ENCODE data around the gene EFCAB11. TPM values are rescaled to one million over a fixed set of nuclear protein-coding genes. Genes with fewer than 3 reads are reported as not detected.

The EFCAB11 gene
- total RNA-seq, 1 experiment from 2014 or later: 15.5 TPM

DNA sequence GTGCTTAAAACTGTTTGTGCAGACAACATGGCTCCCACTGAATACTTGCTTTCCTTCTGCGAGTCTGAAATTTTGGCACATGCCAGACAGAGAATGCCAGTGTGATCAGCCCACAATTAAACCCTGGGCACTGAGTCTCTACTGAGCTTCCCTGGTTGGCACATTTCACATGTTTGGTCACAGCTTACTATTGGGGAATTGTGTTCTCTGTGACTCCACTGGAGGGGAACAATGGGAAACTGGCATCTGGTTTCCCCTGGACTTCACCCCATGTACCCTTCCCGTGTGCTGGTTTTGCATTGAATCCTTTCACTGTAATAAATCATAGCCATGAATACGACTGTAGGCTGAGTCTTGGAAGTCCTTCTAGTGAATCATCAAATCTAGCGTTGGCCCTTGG, 64.9 kb downstream of the EFCAB11 start:
- ChIA-PET POLR2A (no interaction called here), CTCF (no interaction called here)
- no peak for DNase-seq (ENCODE audit: low spot score)
- peaks cover 2% of the 10 kb centered on the region; the same call in 1 of the 2 replicates for H3K36me3 Mint-ChIP-seq
- no peaks in the 10 kb centered on the region for H3K27me3 Mint-ChIP-seq (ENCODE audit: low read depth)
- peaks cover 4% of the 10 kb centered on the region; the same call in 1 of the 2 replicates for H3K9me3 Mint-ChIP-seq
- ATAC-seq: no peak
- H3K27ac Mint-ChIP-seq: no peak overlapping the region
- H3K4me1 Mint-ChIP-seq: no peaks in the 10 kb centered on the region
- TF ChIP-seq ZNF232 (CRISPR knock-in tag; IDR thresholded peaks at IDR 0.05) (no peak), RELA (CRISPR knock-in tag; IDR thresholded peaks at IDR 0.05; ENCODE audit: borderline replicate concordance) (no peak), ZBTB21 (CRISPR knock-in tag; IDR thresholded peaks at IDR 0.05; ENCODE audit: borderline replicate concordance) (no peak), ELF4 (CRISPR knock-in tag; IDR thresholded peaks at IDR 0.05; ENCODE audit: low read depth) (no peak), NFATC4 (CRISPR knock-in tag; IDR thresholded peaks at IDR 0.05) (no peak), PRRX2 (CRISPR knock-in tag; IDR thresholded peaks at IDR 0.05) (no peak)
- TF ChIP-seq, protein P1, sequence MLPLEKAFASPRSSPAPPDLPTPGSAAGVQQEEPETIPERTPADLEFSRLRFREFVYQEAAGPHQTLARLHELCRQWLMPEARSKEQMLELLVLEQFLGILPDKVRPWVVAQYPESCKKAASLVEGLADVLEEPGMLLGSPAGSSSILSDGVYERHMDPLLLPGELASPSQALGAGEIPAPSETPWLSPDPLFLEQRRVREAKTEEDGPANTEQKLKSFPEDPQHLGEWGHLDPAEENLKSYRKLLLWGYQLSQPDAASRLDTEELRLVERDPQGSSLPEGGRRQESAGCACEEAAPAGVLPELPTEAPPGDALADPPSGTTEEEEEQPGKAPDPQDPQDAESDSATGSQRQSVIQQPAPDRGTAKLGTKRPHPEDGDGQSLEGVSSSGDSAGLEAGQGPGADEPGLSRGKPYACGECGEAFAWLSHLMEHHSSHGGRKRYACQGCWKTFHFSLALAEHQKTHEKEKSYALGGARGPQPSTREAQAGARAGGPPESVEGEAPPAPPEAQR (CRISPR knock-in tag; IDR thresholded peaks at IDR 0.05): no peak
- TF ChIP-seq, protein P2, sequence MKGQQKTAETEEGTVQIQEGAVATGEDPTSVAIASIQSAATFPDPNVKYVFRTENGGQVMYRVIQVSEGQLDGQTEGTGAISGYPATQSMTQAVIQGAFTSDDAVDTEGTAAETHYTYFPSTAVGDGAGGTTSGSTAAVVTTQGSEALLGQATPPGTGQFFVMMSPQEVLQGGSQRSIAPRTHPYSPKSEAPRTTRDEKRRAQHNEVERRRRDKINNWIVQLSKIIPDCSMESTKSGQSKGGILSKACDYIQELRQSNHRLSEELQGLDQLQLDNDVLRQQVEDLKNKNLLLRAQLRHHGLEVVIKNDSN (CRISPR knock-in tag; IDR thresholded peaks at IDR 0.05): no peak
- TF ChIP-seq, protein P3, sequence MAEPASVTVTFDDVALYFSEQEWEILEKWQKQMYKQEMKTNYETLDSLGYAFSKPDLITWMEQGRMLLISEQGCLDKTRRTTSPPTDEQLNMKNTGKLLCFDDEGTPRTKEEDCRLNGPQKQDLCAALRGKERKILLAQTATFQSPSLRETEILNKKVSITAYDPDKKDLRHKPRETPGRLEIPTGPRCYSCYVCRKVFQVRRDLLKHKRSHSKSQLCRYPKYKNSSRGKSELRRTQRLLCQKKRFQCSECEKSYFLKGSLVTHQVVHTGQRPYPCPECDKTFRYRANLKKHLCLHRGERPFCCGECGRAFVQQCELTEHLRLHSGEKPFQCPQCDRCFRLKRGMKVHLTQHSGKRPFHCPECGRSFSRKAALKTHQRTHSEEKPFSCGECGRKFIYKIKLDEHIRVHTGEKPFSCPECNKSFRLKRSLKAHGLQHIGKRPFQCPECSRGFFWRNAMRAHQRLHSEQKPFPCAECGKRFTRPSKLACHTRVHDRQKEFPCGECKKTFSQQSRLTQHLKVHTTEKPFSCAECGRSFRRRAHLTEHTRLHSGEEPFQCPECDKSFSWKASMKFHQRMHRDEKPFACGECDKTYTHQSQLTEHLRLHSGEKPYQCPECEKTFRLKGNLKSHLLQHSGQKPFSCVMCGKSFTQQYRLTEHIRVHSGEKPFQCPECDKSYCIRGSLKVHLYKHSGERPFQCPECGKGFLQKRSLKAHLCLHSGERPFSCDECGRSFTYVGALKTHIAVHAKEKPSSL (CRISPR knock-in tag; conservative IDR thresholded peaks at IDR 0.05): no peak
- no peak overlapping the region for H3K4me3 Mint-ChIP-seq

DNA sequence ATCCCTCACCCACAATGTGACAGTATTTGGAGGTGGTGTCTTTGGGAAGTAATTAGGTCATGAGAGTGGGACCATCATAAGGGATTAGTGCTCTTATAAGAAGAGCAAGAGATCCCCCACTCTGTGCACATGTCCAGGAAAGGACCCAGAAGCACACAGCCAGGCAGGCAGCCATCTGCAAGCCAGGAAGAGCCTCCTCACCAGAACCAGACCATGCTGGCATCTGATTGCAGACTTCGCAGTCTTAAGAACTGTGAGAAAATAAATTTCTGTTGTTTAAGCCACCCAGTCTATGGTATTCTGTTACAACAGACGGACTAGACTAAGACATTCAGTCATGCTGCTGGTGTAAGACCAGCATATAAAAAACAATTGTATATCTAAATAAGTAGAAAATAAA, 69.8 kb downstream of the EFCAB11 start:
- Mint-ChIP-seq H3K36me3 (no peaks in the 10 kb centered on the region), H3K27ac (no peak overlapping the region), H3K4me3 (no peak overlapping the region), H3K4me1 (peaks cover 7% of the 10 kb centered on the region), H3K27me3 (ENCODE audit: low read depth) (no peaks in the 10 kb centered on the region), H3K9me3 (peaks cover 5% of the 10 kb centered on the region)
- ChIA-PET CTCF (no interaction called here), POLR2A (no interaction called here)
- no peak for ATAC-seq
- DNase-seq (ENCODE audit: low spot score): no peak
- TF ChIP-seq, protein P4, sequence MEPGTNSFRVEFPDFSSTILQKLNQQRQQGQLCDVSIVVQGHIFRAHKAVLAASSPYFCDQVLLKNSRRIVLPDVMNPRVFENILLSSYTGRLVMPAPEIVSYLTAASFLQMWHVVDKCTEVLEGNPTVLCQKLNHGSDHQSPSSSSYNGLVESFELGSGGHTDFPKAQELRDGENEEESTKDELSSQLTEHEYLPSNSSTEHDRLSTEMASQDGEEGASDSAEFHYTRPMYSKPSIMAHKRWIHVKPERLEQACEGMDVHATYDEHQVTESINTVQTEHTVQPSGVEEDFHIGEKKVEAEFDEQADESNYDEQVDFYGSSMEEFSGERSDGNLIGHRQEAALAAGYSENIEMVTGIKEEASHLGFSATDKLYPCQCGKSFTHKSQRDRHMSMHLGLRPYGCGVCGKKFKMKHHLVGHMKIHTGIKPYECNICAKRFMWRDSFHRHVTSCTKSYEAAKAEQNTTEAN (CRISPR knock-in tag; IDR thresholded peaks at IDR 0.05): no peak
- TF ChIP-seq, protein P5, sequence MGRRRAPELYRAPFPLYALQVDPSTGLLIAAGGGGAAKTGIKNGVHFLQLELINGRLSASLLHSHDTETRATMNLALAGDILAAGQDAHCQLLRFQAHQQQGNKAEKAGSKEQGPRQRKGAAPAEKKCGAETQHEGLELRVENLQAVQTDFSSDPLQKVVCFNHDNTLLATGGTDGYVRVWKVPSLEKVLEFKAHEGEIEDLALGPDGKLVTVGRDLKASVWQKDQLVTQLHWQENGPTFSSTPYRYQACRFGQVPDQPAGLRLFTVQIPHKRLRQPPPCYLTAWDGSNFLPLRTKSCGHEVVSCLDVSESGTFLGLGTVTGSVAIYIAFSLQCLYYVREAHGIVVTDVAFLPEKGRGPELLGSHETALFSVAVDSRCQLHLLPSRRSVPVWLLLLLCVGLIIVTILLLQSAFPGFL (CRISPR knock-in tag; IDR thresholded peaks at IDR 0.05; ENCODE audit: borderline replicate concordance): no peak
- TF ChIP-seq, protein P6, sequence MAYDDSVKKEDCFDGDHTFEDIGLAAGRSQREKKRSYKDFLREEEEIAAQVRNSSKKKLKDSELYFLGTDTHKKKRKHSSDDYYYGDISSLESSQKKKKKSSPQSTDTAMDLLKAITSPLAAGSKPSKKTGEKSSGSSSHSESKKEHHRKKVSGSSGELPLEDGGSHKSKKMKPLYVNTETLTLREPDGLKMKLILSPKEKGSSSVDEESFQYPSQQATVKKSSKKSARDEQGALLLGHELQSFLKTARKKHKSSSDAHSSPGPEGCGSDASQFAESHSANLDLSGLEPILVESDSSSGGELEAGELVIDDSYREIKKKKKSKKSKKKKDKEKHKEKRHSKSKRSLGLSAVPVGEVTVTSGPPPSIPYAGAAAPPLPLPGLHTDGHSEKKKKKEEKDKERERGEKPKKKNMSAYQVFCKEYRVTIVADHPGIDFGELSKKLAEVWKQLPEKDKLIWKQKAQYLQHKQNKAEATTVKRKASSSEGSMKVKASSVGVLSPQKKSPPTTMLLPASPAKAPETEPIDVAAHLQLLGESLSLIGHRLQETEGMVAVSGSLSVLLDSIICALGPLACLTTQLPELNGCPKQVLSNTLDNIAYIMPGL (CRISPR knock-in tag; IDR thresholded peaks at IDR 0.05): no peak
- TF ChIP-seq FOXJ3 (CRISPR knock-in tag; IDR thresholded peaks at IDR 0.05; ENCODE audit: borderline replicate concordance) (no peak), ZNF121 (CRISPR knock-in tag; IDR thresholded peaks at IDR 0.05) (no peak), ZNF671 (CRISPR knock-in tag; IDR thresholded peaks at IDR 0.05) (no peak), RELA (CRISPR knock-in tag; IDR thresholded peaks at IDR 0.05; ENCODE audit: borderline replicate concordance) (no peak), TEAD1 (CRISPR knock-in tag; IDR thresholded peaks at IDR 0.05) (no peak), ESRRA (CRISPR knock-in tag; IDR thresholded peaks at IDR 0.05; ENCODE audit: borderline replicate concordance) (no peak), SMAD3 (CRISPR knock-in tag; IDR thresholded peaks at IDR 0.05; ENCODE audit: borderline replicate concordance) (no peak), TCF7 (CRISPR knock-in tag; IDR thresholded peaks at IDR 0.05; ENCODE audit: low read depth) (no peak), SP1 (CRISPR knock-in tag; conservative IDR thresholded peaks at IDR 0.05) (no peak)
- TF ChIP-seq, protein P7, sequence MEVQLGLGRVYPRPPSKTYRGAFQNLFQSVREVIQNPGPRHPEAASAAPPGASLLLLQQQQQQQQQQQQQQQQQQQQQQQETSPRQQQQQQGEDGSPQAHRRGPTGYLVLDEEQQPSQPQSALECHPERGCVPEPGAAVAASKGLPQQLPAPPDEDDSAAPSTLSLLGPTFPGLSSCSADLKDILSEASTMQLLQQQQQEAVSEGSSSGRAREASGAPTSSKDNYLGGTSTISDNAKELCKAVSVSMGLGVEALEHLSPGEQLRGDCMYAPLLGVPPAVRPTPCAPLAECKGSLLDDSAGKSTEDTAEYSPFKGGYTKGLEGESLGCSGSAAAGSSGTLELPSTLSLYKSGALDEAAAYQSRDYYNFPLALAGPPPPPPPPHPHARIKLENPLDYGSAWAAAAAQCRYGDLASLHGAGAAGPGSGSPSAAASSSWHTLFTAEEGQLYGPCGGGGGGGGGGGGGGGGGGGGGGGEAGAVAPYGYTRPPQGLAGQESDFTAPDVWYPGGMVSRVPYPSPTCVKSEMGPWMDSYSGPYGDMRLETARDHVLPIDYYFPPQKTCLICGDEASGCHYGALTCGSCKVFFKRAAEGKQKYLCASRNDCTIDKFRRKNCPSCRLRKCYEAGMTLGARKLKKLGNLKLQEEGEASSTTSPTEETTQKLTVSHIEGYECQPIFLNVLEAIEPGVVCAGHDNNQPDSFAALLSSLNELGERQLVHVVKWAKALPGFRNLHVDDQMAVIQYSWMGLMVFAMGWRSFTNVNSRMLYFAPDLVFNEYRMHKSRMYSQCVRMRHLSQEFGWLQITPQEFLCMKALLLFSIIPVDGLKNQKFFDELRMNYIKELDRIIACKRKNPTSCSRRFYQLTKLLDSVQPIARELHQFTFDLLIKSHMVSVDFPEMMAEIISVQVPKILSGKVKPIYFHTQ (CRISPR knock-in tag; IDR thresholded peaks at IDR 0.05): no peak
- TF ChIP-seq, protein P8, sequence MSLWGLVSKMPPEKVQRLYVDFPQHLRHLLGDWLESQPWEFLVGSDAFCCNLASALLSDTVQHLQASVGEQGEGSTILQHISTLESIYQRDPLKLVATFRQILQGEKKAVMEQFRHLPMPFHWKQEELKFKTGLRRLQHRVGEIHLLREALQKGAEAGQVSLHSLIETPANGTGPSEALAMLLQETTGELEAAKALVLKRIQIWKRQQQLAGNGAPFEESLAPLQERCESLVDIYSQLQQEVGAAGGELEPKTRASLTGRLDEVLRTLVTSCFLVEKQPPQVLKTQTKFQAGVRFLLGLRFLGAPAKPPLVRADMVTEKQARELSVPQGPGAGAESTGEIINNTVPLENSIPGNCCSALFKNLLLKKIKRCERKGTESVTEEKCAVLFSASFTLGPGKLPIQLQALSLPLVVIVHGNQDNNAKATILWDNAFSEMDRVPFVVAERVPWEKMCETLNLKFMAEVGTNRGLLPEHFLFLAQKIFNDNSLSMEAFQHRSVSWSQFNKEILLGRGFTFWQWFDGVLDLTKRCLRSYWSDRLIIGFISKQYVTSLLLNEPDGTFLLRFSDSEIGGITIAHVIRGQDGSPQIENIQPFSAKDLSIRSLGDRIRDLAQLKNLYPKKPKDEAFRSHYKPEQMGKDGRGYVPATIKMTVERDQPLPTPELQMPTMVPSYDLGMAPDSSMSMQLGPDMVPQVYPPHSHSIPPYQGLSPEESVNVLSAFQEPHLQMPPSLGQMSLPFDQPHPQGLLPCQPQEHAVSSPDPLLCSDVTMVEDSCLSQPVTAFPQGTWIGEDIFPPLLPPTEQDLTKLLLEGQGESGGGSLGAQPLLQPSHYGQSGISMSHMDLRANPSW (CRISPR knock-in tag; conservative IDR thresholded peaks at IDR 0.05; ENCODE audit: low read depth): no peak
